BJ (cell line): ENCODE measurements around the gene LCA5. TPM values are rescaled to one million over a fixed set of nuclear protein-coding genes. Genes with fewer than 3 reads are reported as not detected.

Experiments
- CTCF ChIA-PET: fragments of 350-600 bp; formaldehyde crosslinking; extraction: SDS; loops from one replicate; lab custom pipeline; 2021; ENCODE audit warnings: antibody characterized with exemption, inconsistent platforms; lab: Yijun Ruan, JAX
- POLR2A ChIA-PET: fragments of 300-600 bp; sonication (Branson Sonifier 250); formaldehyde crosslinking; extraction: SDS; loops from one replicate; lab custom pipeline; 2021; ENCODE audit warnings: antibody characterized with exemption; lab: Charles Lee
- DNase-seq: peaks from one replicate; pipeline ENCODE4 v3.0.0-alpha.2; 2011; ENCODE audit warnings: low read depth
- H3K27me3 ChIP-seq: 2 replicates; pipeline ENCODE4 v1.6.0; 2011; ENCODE audit warnings: low read length; ENCODE audit not compliant: control insufficient read depth, insufficient read depth
- H3K36me3 ChIP-seq: 2 replicates; pipeline ENCODE4 v1.5.1; 2011; ENCODE audit warnings: low read length; ENCODE audit not compliant: control insufficient read depth, insufficient read depth
- H3K4me3 ChIP-seq: 2 replicates; pipeline ENCODE4 v1.5.1; 2011; ENCODE audit warnings: low read depth, mild to moderate bottlenecking, control low read depth, low read length
- polyA plus RNA-seq: library from polyadenylated mRNA; depleted of rRNA; stranded (reverse); fragments of >200 nt; gene quantifications from 2 replicates; pipeline ENCODE4 v1.2.3, GENCODE V29; 2011
- TF ChIP-seq, protein P1 (sequence below): IDR thresholded peaks from 2 replicates; pipeline ENCODE4 v1.5.1; 2011; ENCODE audit warnings: low read depth, mild to moderate bottlenecking, control low read depth, inconsistent platforms, low read length, moderate library complexity; ENCODE audit not compliant: insufficient read depth

The LCA5 gene
- polyA plus RNA-seq, 1 experiment, result 0.94 TPM

DNA sequence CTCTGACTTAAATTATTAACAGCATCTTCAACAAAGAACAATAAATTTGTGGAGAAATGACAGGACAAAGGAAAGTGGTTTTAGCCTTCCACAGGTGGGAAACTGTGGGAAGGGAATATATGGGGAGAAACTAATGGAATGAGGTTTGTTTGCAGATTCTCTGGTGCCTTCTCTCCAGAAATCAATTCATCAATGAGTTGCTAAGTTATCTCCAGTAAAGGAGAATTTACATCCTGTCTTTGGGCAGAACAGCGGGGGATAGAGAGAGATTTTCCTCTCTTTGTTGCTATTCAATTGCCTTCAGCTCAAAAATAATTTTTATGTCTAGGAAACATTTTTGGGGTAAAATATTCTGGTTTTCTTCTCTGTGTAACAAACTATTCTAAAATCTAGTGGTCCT is 36.9 kb upstream of the LCA5 start:
- ChIA-PET POLR2A (no interaction called here), CTCF (interaction anchor here (2.2 kb wide), 1 partner anchor 99 kb away, joined by 6 read pairs; no protein-coding TSS in a partner anchor)
- H3K36me3 ChIP-seq, result no peaks in the 10 kb centered on the region
- TF ChIP-seq, protein P1, sequence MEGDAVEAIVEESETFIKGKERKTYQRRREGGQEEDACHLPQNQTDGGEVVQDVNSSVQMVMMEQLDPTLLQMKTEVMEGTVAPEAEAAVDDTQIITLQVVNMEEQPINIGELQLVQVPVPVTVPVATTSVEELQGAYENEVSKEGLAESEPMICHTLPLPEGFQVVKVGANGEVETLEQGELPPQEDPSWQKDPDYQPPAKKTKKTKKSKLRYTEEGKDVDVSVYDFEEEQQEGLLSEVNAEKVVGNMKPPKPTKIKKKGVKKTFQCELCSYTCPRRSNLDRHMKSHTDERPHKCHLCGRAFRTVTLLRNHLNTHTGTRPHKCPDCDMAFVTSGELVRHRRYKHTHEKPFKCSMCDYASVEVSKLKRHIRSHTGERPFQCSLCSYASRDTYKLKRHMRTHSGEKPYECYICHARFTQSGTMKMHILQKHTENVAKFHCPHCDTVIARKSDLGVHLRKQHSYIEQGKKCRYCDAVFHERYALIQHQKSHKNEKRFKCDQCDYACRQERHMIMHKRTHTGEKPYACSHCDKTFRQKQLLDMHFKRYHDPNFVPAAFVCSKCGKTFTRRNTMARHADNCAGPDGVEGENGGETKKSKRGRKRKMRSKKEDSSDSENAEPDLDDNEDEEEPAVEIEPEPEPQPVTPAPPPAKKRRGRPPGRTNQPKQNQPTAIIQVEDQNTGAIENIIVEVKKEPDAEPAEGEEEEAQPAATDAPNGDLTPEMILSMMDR, result no peak
- no peak for DNase-seq
- no peaks in the 10 kb centered on the region for H3K27me3 ChIP-seq
- H3K4me3 ChIP-seq, result no peak overlapping the region

DNA sequence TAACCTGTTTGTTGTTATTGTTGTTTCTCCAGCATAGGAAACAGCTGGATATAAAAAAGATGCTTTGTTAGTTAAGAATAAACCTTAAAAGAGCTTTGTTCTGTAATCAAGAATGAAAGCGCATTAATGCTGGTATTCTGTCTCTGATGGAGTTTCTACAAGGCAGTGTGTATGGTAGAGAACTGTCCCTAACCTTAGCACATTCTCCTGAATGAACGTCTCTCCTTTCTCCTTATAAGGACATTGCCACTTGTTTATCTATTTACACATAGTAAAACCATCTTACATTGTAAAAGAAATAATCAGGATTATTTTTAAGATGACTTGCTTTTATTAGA is 33.8 kb upstream of the LCA5 start:
- ChIA-PET CTCF (interaction anchor here (0.6 to 4.5 kb wide), 24 partner anchors 9 to 244 kb away, joined by 3 to 18 read pairs (median 5); no protein-coding TSS in a partner anchor), POLR2A (no interaction called here)
- DNase-seq, result no peak
- Histone ChIP-seq H3K4me3 (no peak overlapping the region), H3K27me3 (no peaks in the 10 kb centered on the region), H3K36me3 (no peaks in the 10 kb centered on the region)
- TF ChIP-seq, protein P1, result no peak

DNA sequence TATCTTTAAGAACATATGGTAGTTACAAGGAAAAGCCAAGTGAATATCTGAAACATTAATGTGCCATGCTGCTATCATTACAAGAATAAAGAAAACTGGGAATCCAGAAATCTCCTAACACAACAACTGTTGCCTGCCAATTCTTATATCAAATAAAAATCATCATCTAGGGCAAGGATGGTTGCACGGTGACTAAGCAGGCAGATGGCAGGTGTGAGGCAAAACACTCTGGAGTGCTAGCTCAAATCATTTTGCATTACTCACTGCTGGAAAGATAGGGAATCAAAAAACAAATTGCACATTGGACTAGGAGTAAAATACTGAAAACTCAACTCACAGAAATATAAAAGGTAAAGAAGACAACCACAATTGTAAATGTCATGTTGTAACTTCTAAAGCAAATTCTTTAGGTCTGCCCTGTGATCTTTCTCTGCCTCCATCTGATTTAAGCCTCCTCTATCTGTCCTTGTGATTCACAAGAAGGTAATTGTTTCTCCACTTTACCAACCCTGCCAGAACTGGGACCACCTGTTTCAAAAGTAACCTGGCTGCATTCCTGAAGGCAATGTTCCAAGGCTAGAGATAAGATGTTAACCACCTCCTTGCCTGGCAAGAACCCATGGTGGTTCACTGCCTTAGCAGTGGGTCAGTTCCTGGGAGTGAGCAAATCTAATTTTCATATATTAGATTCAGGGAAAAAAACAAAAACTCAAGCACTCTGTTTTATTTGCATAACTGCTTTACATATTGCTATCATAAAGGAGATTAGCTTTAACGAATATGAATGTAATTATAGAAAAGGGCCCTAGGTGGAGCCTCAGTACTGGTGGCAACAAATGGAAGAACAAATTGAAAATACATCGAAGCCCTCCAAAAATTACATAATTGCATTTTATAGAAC is 33.1 kb upstream of the LCA5 start:
- Histone ChIP-seq H3K27me3 (no peaks in the 10 kb centered on the region), H3K36me3 (no peaks in the 10 kb centered on the region), H3K4me3 (no peak overlapping the region)
- TF ChIP-seq, protein P1, result peak; percentile 67
- no peak for DNase-seq
- ChIA-PET CTCF (interaction anchor here (0.6 to 4.5 kb wide), 23 partner anchors 8 to 244 kb away, joined by 3 to 18 read pairs (median 5); no protein-coding TSS in a partner anchor), POLR2A (no interaction called here)

DNA sequence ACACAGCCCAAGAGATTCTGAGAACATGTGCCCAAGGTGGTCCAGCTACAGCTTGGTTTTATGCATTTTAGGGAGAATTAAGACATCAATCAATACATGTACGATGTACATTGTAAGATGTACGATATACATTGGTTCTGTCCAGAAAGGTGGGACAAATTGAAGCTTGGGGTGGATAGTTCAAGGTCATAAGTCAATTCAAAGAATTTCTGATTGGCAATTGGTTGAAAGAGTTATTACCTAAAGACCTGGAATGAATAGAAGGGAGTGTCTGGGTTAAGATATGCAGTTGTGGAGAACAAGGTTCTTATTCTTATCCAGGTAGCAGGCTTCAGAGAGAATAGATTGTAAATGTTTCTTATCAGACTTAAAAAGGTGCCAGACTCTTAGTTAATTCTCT is 31.8 kb upstream of the LCA5 start:
- ChIA-PET CTCF (interaction anchor here (1.0 to 4.5 kb wide), 3 partner anchors 11 to 145 kb away, joined by 4 to 18 read pairs (median 8); no protein-coding TSS in a partner anchor), POLR2A (no interaction called here)
- TF ChIP-seq, protein P1, result no peak
- Histone ChIP-seq H3K4me3 (no peak overlapping the region), H3K36me3 (no peaks in the 10 kb centered on the region), H3K27me3 (no peaks in the 10 kb centered on the region)
- DNase-seq, result no peak

DNA sequence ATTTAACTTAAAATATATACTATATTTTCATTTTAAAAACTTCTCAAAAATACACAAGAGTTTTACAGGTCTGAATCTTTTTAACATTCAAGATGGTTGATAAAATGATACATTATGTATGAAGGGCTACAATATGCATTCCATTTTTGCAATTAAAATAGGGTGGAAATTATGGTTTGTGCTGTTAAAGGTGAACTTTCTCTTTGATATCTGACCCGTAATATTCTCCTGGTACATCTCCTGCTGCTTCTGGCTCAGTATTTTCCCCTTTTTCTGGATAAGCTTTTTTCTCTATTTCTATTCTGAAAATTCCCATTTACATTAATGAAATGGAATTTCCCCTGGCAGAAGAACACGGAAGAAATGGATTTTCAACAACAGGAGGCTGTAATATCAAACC is 27.4 kb upstream of the LCA5 start:
- no peak overlapping the region for H3K4me3 ChIP-seq
- CTCF ChIA-PET, result no interaction called here
- POLR2A ChIA-PET, result no interaction called here
- no peaks in the 10 kb centered on the region for H3K27me3 ChIP-seq
- H3K36me3 ChIP-seq, result no peaks in the 10 kb centered on the region
- DNase-seq, result no peak
- TF ChIP-seq, protein P1, result no peak
